Stimulated activated CD8-positive, alpha-beta memory T cell treated with anti-CD3 and anti-CD28 coated beads, Interleukin-4, amount 100 ng/mL, for 4 hours (primary cell): ENCODE data around the gene TRIM47.
"Not testable (repeated sequence)": the region's sequence is repeated elsewhere in the genome, so short reads cannot be mapped to it uniquely, and the experiment has no call there.

Experiments
- DNase-seq, 2 donors: peaks; one replicate each; pipeline ENCODE4 v3.0.0-alpha.2; 2020; ENCODE audit warnings: low read depth in 2 of 2, low spot score in 1 of 2

TRIM47 gene

GRCh38 chr17:75891605-75892555, 13.5 kb upstream of the TRIM47 start:
- DNase-seq: no peak

- no peak for DNase-seq
These were observed 12.7 kb upstream of the TRIM47 start for GRCh38 chr17:75891022-75891604.

- DNase-seq: no peak
These were observed 11.1 kb upstream of the TRIM47 start for GRCh38 chr17:75889454-75889853.

- no peak for DNase-seq
These were observed 10.1 kb upstream of the TRIM47 start for GRCh38 chr17:75888484-75888883.

GRCh38 chr17:75885860-75886259, 7.5 kb upstream of the TRIM47 start:
- not testable (repeated sequence) for DNase-seq

GRCh38 chr17:75885431-75885830, 7.0 kb upstream of the TRIM47 start:
- no peak for DNase-seq

- no peak for DNase-seq
These were observed 3.5 kb upstream of the TRIM47 start for GRCh38 chr17:75881678-75882454.

- no peak for DNase-seq
These were observed 1.9 kb upstream of the TRIM47 start for GRCh38 chr17:75880266-75880665.

- DNase-seq: peak; percentile 38 to 43
These were observed 618 bp downstream of the TRIM47 start for GRCh38 chr17:75877752-75878173.

GRCh38 chr17:75876938-75877751, 1.2 kb downstream of the TRIM47 start:
- no peak for DNase-seq

- peak; percentile 34 to 46 for DNase-seq
These were observed 2.0 kb downstream of the TRIM47 start for GRCh38 chr17:75876190-75876937.

GRCh38 chr17:75875940-75876189, 2.5 kb downstream of the TRIM47 start:
- DNase-seq: no peak

GRCh38 chr17:75875182-75875939, 3.0 kb downstream of the TRIM47 start:
- no peak for DNase-seq

GRCh38 chr17:75874323-75875181, 3.8 kb downstream of the TRIM47 start:
- DNase-seq: no peak

GRCh38 chr17:75873587-75874322, 4.6 kb downstream of the TRIM47 start:
- no peak for DNase-seq

GRCh38 chr17:75872434-75873351, 5.7 kb downstream of the TRIM47 start:
- no peak for DNase-seq

- DNase-seq: not testable (repeated sequence)
These were observed 8.2 kb downstream of the TRIM47 start for GRCh38 chr17:75870228-75870627.
